ENCODE measurements around the gene GATAD2A.

Gene GATAD2A

GRCh38 chr19:19488875-19489690 is 83.6 kb downstream of the GATAD2A start:
- Mint-ChIP-seq H3K4me3 (peak overlapping the region; percentile 58), H3K9me3 (ENCODE audit: low read depth) (no peaks in the 10 kb centered on the region), H3K27ac (peak overlapping the region; percentile 93), H3K27me3 (no peaks in the 10 kb centered on the region), H3K4me1 (ENCODE audit: low read depth) (peaks cover 58% of the 10 kb centered on the region), H3K36me3 (no peaks in the 10 kb centered on the region)

GRCh38 chr19:19489804-19490204 is 84.3 kb downstream of the GATAD2A start:
- peak overlapping the region; percentile 93 for H3K27ac Mint-ChIP-seq
- H3K36me3 Mint-ChIP-seq, result no peaks in the 10 kb centered on the region
- H3K27me3 Mint-ChIP-seq, result no peaks in the 10 kb centered on the region
- no peaks in the 10 kb centered on the region for H3K9me3 Mint-ChIP-seq (ENCODE audit: low read depth)
- H3K4me1 Mint-ChIP-seq (ENCODE audit: low read depth), result peaks cover 59% of the 10 kb centered on the region
- H3K4me3 Mint-ChIP-seq, result peak overlapping the region; percentile 58

GRCh38 chr19:19490214-19490968 is 84.9 kb downstream of the GATAD2A start:
- peak overlapping the region; percentile 58 for H3K4me3 Mint-ChIP-seq
- peaks cover 54% of the 10 kb centered on the region for H3K4me1 Mint-ChIP-seq (ENCODE audit: low read depth)
- H3K27ac Mint-ChIP-seq, result peak overlapping the region; percentile 93
- H3K9me3 Mint-ChIP-seq (ENCODE audit: low read depth), result no peaks in the 10 kb centered on the region
- H3K27me3 Mint-ChIP-seq, result no peaks in the 10 kb centered on the region
- H3K36me3 Mint-ChIP-seq, result no peaks in the 10 kb centered on the region

DNA sequence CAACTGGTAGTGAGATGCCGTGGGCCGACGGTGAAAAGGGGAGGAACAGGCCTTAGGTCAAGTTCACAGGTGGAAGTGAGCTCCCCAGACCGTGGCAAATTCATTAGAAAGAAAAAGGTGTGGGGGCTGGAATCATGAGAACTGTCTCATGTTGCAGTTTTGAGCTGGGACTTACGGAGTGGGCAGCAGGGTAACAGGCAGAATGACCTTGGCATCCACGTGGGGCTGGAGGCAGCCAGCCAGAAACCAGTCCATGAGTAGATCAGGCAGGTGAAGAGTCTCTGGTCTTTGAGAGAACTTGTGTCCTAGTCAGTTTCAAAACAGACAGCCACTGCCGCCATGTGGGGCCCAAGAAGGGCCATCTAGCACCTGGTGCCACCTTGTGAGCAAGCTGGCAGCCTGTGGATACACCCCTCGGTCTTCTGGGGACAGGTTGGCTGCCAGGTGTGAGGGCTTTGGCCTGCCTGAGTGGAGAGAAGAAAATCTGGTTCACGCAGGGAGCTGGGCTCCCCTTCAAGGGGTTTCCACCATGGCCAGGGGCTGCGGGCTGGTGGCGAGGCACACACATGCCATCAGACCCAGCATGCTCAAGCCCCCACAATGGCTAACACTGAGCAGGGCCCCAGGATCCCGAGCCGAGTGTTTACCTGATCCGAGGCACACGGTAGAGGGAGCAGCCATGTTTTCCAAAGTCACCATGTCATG is 86.0 kb downstream of the GATAD2A start:
- Mint-ChIP-seq H3K27ac (peak overlapping the region; percentile 34), H3K36me3 (no peaks in the 10 kb centered on the region), H3K4me1 (ENCODE audit: low read depth) (peaks cover 44% of the 10 kb centered on the region), H3K4me3 (no peak overlapping the region), H3K9me3 (ENCODE audit: low read depth) (no peaks in the 10 kb centered on the region), H3K27me3 (no peaks in the 10 kb centered on the region)

DNA sequence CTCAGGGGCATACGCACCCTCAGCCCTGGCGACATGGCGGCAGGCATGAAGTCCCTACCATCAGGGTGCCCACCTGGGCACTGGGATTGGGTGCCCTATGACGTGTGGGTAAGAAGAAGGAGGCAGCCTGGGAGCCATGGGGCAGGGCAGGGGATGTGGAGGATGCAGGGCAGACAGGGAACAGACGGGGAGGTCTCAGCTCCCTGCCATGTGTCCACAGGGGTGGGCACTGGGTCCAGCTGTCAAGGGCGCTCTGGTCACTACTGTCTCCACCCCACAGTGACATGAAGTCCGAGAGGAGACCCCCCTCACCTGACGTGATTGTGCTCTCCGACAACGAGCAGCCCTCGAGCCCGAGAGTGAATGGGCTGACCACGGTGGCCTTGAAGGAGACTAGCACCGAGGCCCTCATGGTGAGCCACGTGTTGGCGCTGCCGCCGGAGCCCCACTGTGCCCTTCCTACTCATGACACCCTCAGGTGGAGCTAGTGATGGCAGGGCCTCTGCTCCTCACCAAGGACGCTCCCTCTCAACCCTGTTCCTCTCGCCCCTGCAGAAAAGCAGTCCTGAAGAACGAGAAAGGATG is 86.6 kb downstream of the GATAD2A start:
- no peaks in the 10 kb centered on the region for H3K27me3 Mint-ChIP-seq
- H3K4me3 Mint-ChIP-seq, result no peak overlapping the region
- H3K9me3 Mint-ChIP-seq (ENCODE audit: low read depth), result no peaks in the 10 kb centered on the region
- peaks cover 37% of the 10 kb centered on the region for H3K4me1 Mint-ChIP-seq (ENCODE audit: low read depth)
- H3K27ac Mint-ChIP-seq, result no peak overlapping the region
- H3K36me3 Mint-ChIP-seq, result no peaks in the 10 kb centered on the region

GRCh38 chr19:19493841-19494546 is 88.5 kb downstream of the GATAD2A start:
- H3K36me3 Mint-ChIP-seq, result no peaks in the 10 kb centered on the region
- H3K4me3 Mint-ChIP-seq, result no peak overlapping the region
- H3K27ac Mint-ChIP-seq, result no peak overlapping the region
- H3K27me3 Mint-ChIP-seq, result no peaks in the 10 kb centered on the region
- H3K9me3 Mint-ChIP-seq (ENCODE audit: low read depth), result no peaks in the 10 kb centered on the region
- H3K4me1 Mint-ChIP-seq (ENCODE audit: low read depth), result peaks cover 20% of the 10 kb centered on the region

GRCh38 chr19:19495614-19496603 is 90.4 kb downstream of the GATAD2A start:
- no peaks in the 10 kb centered on the region for H3K27me3 Mint-ChIP-seq
- H3K36me3 Mint-ChIP-seq, result no peaks in the 10 kb centered on the region
- H3K27ac Mint-ChIP-seq, result no peak overlapping the region

GRCh38 chr19:19498255-19498991 is 92.9 kb downstream of the GATAD2A start:
- H3K9me3 Mint-ChIP-seq (ENCODE audit: low read depth), result no peaks in the 10 kb centered on the region
- H3K4me3 Mint-ChIP-seq, result no peak overlapping the region
- H3K27me3 Mint-ChIP-seq, result no peaks in the 10 kb centered on the region
- H3K27ac Mint-ChIP-seq, result no peak overlapping the region
- peaks cover 3% of the 10 kb centered on the region for H3K4me1 Mint-ChIP-seq (ENCODE audit: low read depth)
- H3K36me3 Mint-ChIP-seq, result no peaks in the 10 kb centered on the region

More at GRCh38 chr19:19495614-19496603, 90.4 kb downstream of the GATAD2A start:
- H3K9me3 Mint-ChIP-seq (ENCODE audit: low read depth), result no peaks in the 10 kb centered on the region
- peaks cover 3% of the 10 kb centered on the region for H3K4me1 Mint-ChIP-seq (ENCODE audit: low read depth)
- no peak overlapping the region for H3K4me3 Mint-ChIP-seq

DNA sequence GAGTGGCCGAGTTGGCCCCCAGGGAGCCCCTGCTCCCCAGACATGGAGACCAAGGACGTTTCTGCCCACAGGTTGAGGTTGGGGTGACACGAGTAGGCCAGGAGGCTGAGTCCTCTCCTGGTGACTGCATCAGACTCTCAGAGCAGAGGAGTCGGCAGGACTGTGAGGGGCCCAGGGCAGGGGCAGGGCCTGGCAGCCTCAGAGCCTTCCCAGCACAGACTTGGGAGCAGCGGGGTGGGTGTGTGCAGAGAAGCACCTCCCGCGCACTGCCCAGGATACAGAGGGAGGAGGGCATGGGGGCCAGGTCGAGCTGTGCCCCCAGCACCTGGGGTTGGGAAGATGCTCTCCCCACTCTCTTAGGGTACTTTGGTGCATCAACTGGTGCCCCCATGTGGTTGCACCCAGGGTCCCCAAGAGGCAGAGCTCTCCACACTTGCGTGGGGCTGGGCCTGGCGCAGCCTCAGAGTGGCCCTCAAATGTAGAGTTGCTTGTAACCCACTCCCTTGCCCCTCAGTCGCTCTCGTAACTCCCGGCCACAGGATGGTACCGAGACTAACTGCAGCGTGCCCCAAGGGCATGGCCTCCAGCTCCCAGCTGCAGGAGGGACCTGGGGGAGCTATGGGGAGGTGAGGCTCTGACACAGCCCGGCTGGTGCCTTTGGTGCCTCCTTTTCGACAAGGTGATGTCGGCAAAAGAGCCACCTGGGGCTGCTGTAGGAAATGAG is 94.0 kb downstream of the GATAD2A start:
- Mint-ChIP-seq H3K27ac (no peak overlapping the region), H3K4me3 (no peak overlapping the region), H3K27me3 (no peaks in the 10 kb centered on the region), H3K36me3 (no peaks in the 10 kb centered on the region), H3K4me1 (ENCODE audit: low read depth) (peaks cover 3% of the 10 kb centered on the region), H3K9me3 (ENCODE audit: low read depth) (no peaks in the 10 kb centered on the region)

- Mint-ChIP-seq H3K4me1 (ENCODE audit: low read depth) (no peaks in the 10 kb centered on the region), H3K4me3 (no peak overlapping the region), H3K9me3 (ENCODE audit: low read depth) (no peaks in the 10 kb centered on the region), H3K27me3 (no peaks in the 10 kb centered on the region), H3K36me3 (no peaks in the 10 kb centered on the region), H3K27ac (no peak overlapping the region)
Measured at GRCh38 chr19:19500975-19501644, 95.6 kb downstream of the GATAD2A start.

GRCh38 chr19:19501798-19502197 is 96.3 kb downstream of the GATAD2A start:
- no peaks in the 10 kb centered on the region for H3K4me1 Mint-ChIP-seq (ENCODE audit: low read depth)
- H3K4me3 Mint-ChIP-seq, result no peak overlapping the region
- H3K36me3 Mint-ChIP-seq, result no peaks in the 10 kb centered on the region
- no peaks in the 10 kb centered on the region for H3K9me3 Mint-ChIP-seq (ENCODE audit: low read depth)
- H3K27me3 Mint-ChIP-seq, result no peaks in the 10 kb centered on the region
- H3K27ac Mint-ChIP-seq, result no peak overlapping the region

DNA sequence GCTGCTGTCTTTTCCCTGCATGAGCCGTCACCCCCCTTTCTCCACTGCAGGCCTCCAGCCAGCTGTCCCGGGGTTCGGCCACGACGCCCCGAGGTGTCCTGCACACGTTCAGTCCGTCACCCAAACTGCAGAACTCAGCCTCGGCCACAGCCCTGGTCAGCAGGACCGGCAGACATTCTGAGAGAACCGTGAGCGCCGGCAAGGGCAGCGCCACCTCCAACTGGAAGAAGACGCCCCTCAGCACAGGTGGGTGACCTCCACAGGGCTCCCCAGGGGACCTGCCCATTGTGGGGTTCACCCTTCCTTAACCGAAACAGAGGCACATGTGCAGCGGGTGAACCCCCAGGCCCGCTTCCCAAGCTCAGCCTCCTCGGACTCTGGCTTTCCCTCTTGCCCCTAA is 96.8 kb downstream of the GATAD2A start:
- Mint-ChIP-seq H3K36me3 (no peaks in the 10 kb centered on the region), H3K4me1 (ENCODE audit: low read depth) (no peaks in the 10 kb centered on the region), H3K4me3 (no peak overlapping the region), H3K27ac (no peak overlapping the region), H3K27me3 (no peaks in the 10 kb centered on the region), H3K9me3 (ENCODE audit: low read depth) (no peaks in the 10 kb centered on the region)

Data from activated naive CD8-positive, alpha-beta T cell (primary cell).